ENCODE data around the gene SAMD5. TPM values are rescaled to one million over a fixed set of nuclear protein-coding genes. Genes with fewer than 3 reads are reported as not detected.

The SAMD5 gene
- total RNA-seq, 1 experiment from 2014 or later: 4.0 TPM

DNA sequence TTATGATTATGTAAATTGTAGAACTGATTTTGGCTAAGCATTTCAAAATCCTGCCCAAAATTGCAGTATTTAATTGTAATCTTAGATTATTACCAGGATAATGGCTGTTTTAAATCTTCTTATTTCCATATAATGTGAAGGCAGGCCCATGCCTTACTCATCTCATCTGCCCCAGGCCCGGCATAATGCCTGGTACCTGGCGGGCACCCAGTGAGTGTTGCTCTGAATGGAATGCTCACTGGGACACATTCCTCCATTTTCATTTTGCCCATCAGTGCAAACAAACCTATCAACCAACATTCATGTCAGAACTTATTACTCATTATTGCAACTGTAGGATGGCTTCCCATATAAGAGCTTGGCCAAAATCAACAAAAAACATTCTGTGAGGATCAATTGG lies 22.8 kb downstream of the SAMD5 start:
- H3K36me3 ChIP-seq (ENCODE audit: control insufficient read depth in 1 of 2, insufficient read depth in 2 of 2, low read length in 2 of 2): no peaks in the 10 kb centered on the region
- no peak for ATAC-seq
- BruUV-seq (replicated peaks): no TSS peak

More for the DNA sequence above, 22.8 kb downstream of the SAMD5 start:
- peaks cover 4 to 6% of the 10 kb centered on the region in 2 experiments; a peak in 2 of 4 replicates for H3K4me1 ChIP-seq (ENCODE audit: control insufficient read depth in 1 of 2, insufficient read depth in 2 of 2, low read length in 2 of 2)
- no peak overlapping the region for H3K4me2 ChIP-seq (ENCODE audit: low read length)
- H3K79me2 ChIP-seq (ENCODE audit: insufficient read depth, low read length): no peaks in the 10 kb centered on the region
- ChIA-PET RAD21 (ENCODE audit: low non-redundant PET in 1 of 2, low total read pairs in 2 of 2, uncharacterized antibody in 2 of 2, unreplicated experiment in 2 of 2) (no interaction called here), POLR2A (no interaction called here), CTCF (no interaction called here)
- intact Hi-C loops (cut with micrococcal nuclease): no loop called here
- no peak for DNase-seq (ENCODE audit: low read depth, low spot score)
- no peak overlapping the region for H2AFZ ChIP-seq (ENCODE audit: low read depth, low read length, poor library complexity, severe bottlenecking)
- H3K9me2 ChIP-seq (ENCODE audit: insufficient read depth): no peaks in the 10 kb centered on the region
- H3K9me3 ChIP-seq (ENCODE audit: control insufficient read depth in 1 of 2, insufficient read depth in 1 of 2, low read depth in 1 of 2, low read length in 2 of 2): no peaks in the 10 kb centered on the region
- no peaks in the 10 kb centered on the region for H4K20me1 ChIP-seq (ENCODE audit: insufficient read depth)
- no peak overlapping the region for H3K4me3 ChIP-seq (replicated peaks in 1 of 2; ENCODE audit: low read depth in 1 of 2, low read length in 2 of 2)
- no peaks in the 10 kb centered on the region for H3K27me3 ChIP-seq (ENCODE audit: insufficient read depth, low read length)
- H3K9ac ChIP-seq (ENCODE audit: low read length): no peak overlapping the region
- no peak for TF ChIP-seq POLR2A (IDR thresholded peaks at IDR 0.05; ENCODE audit: borderline replicate concordance, extremely low read depth, insufficient read depth, insufficient read length)
- TF ChIP-seq, protein P1, sequence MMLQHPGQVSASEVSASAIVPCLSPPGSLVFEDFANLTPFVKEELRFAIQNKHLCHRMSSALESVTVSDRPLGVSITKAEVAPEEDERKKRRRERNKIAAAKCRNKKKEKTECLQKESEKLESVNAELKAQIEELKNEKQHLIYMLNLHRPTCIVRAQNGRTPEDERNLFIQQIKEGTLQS (IDR thresholded peaks at IDR 0.05): no peak
- no peak for TF ChIP-seq FOSL1 (IDR thresholded peaks at IDR 0.05; ENCODE audit: low read depth)
- TF ChIP-seq SIN3A (IDR thresholded peaks at IDR 0.05; ENCODE audit: low read depth): no peak
- no peak for TF ChIP-seq CBX3 (IDR thresholded peaks at IDR 0.05; ENCODE audit: low read depth)
- no peak for TF ChIP-seq EGR1 (IDR thresholded peaks at IDR 0.05; ENCODE audit: low read depth)
- no peak for TF ChIP-seq SRF (IDR thresholded peaks at IDR 0.05; ENCODE audit: low read depth)
- TF ChIP-seq, protein P2, sequence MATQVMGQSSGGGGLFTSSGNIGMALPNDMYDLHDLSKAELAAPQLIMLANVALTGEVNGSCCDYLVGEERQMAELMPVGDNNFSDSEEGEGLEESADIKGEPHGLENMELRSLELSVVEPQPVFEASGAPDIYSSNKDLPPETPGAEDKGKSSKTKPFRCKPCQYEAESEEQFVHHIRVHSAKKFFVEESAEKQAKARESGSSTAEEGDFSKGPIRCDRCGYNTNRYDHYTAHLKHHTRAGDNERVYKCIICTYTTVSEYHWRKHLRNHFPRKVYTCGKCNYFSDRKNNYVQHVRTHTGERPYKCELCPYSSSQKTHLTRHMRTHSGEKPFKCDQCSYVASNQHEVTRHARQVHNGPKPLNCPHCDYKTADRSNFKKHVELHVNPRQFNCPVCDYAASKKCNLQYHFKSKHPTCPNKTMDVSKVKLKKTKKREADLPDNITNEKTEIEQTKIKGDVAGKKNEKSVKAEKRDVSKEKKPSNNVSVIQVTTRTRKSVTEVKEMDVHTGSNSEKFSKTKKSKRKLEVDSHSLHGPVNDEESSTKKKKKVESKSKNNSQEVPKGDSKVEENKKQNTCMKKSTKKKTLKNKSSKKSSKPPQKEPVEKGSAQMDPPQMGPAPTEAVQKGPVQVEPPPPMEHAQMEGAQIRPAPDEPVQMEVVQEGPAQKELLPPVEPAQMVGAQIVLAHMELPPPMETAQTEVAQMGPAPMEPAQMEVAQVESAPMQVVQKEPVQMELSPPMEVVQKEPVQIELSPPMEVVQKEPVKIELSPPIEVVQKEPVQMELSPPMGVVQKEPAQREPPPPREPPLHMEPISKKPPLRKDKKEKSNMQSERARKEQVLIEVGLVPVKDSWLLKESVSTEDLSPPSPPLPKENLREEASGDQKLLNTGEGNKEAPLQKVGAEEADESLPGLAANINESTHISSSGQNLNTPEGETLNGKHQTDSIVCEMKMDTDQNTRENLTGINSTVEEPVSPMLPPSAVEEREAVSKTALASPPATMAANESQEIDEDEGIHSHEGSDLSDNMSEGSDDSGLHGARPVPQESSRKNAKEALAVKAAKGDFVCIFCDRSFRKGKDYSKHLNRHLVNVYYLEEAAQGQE (IDR thresholded peaks at IDR 0.05; ENCODE audit: low read depth): no peak
- no peak for TF ChIP-seq RAD21 (IDR thresholded peaks at IDR 0.05; ENCODE audit: low read depth)
- TF ChIP-seq EZH2phosphoT487 (IDR thresholded peaks at IDR 0.05; ENCODE audit: borderline replicate concordance): no peak
- TF ChIP-seq ELF1 (IDR thresholded peaks at IDR 0.05; ENCODE audit: borderline replicate concordance, low read depth): no peak
- TF ChIP-seq ZFX (IDR thresholded peaks at IDR 0.05): no peak
- no peak for TF ChIP-seq JUND (IDR thresholded peaks at IDR 0.05)
- TF ChIP-seq CEBPB (IDR thresholded peaks at IDR 0.05; ENCODE audit: low read depth): no peak
- TF ChIP-seq, protein P3, sequence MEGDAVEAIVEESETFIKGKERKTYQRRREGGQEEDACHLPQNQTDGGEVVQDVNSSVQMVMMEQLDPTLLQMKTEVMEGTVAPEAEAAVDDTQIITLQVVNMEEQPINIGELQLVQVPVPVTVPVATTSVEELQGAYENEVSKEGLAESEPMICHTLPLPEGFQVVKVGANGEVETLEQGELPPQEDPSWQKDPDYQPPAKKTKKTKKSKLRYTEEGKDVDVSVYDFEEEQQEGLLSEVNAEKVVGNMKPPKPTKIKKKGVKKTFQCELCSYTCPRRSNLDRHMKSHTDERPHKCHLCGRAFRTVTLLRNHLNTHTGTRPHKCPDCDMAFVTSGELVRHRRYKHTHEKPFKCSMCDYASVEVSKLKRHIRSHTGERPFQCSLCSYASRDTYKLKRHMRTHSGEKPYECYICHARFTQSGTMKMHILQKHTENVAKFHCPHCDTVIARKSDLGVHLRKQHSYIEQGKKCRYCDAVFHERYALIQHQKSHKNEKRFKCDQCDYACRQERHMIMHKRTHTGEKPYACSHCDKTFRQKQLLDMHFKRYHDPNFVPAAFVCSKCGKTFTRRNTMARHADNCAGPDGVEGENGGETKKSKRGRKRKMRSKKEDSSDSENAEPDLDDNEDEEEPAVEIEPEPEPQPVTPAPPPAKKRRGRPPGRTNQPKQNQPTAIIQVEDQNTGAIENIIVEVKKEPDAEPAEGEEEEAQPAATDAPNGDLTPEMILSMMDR (IDR thresholded peaks at IDR 0.05 in 2 of 3, conservative IDR thresholded peaks at IDR 0.05 in 1 of 3; ENCODE audit: borderline replicate concordance in 1 of 3, insufficient read depth in 1 of 3, low read depth in 2 of 3, low read length in 2 of 3): no peak
- TF ChIP-seq POLR2AphosphoS5 (IDR thresholded peaks at IDR 0.05; ENCODE audit: low read depth, low read length): no peak
- no peak for TF ChIP-seq EZH2 (IDR thresholded peaks at IDR 0.05)
- TF ChIP-seq, protein P4, sequence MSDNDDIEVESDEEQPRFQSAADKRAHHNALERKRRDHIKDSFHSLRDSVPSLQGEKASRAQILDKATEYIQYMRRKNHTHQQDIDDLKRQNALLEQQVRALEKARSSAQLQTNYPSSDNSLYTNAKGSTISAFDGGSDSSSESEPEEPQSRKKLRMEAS (IDR thresholded peaks at IDR 0.05): no peak
- TF ChIP-seq, protein P5, sequence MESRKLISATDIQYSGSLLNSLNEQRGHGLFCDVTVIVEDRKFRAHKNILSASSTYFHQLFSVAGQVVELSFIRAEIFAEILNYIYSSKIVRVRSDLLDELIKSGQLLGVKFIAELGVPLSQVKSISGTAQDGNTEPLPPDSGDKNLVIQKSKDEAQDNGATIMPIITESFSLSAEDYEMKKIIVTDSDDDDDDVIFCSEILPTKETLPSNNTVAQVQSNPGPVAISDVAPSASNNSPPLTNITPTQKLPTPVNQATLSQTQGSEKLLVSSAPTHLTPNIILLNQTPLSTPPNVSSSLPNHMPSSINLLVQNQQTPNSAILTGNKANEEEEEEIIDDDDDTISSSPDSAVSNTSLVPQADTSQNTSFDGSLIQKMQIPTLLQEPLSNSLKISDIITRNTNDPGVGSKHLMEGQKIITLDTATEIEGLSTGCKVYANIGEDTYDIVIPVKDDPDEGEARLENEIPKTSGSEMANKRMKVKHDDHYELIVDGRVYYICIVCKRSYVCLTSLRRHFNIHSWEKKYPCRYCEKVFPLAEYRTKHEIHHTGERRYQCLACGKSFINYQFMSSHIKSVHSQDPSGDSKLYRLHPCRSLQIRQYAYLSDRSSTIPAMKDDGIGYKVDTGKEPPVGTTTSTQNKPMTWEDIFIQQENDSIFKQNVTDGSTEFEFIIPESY (IDR thresholded peaks at IDR 0.05; ENCODE audit: extremely low read depth, insufficient replicate concordance, low read length): no peak
- no peak for TF ChIP-seq TCF7L2 (IDR thresholded peaks at IDR 0.05; ENCODE audit: borderline replicate concordance, extremely low read depth, insufficient read depth, insufficient read length)
- H3K27ac ChIP-seq (ENCODE audit: low read depth, low read length): no peak overlapping the region
